SK-N-MC (cell line): Measurements from ENCODE around the gene SLC38A10.

ENCODE experiments used
- DNase-seq: peaks from one replicate; pipeline ENCODE4 v3.0.0-alpha.2; 2011; ENCODE audit warnings: low read depth, low spot score
- H3K27ac ChIP-seq: fragments of 200-600 bp; sonication (generic); 2 replicates; pipeline ENCODE4 v1.5.1; 2016; ENCODE audit warnings: mixed run types
- H3K36me3 ChIP-seq: fragments of 200-600 bp; sonication (generic); 2 replicates; pipeline ENCODE4 v1.6.1; 2017; ENCODE audit warnings: antibody characterized with exemption, low read length, mixed read lengths; ENCODE audit not compliant: insufficient read depth
- H3K4me3 ChIP-seq: fragments of 200-600 bp; sonication (generic); 2 replicates; pipeline ENCODE4 v1.5.1; 2016
- H3K9ac ChIP-seq: fragments of 200-600 bp; sonication (generic); 2 replicates; pipeline ENCODE4 v1.8.0; 2017; ENCODE audit warnings: mixed run types, mixed read lengths; ENCODE audit not compliant: insufficient read length
- H3K9me3 ChIP-seq: fragments of 200-600 bp; sonication (generic); 2 replicates; pipeline ENCODE4 v1.6.1; 2017; ENCODE audit warnings: low read depth, mild to moderate bottlenecking, antibody characterized with exemption, low read length, moderate library complexity, mixed read lengths
- EZH2 ChIP-seq: fragments of 200-600 bp; sonication (generic); IDR thresholded peaks from one replicate; pipeline ENCODE4 v1.6.1; 2017; ENCODE audit warnings: antibody characterized with exemption
- FOXP2 ChIP-seq: optimal IDR thresholded peaks from 2 replicates; pipeline ENCODE3; 2011; ENCODE audit warnings: mild to moderate bottlenecking, moderate library complexity; ENCODE audit not compliant: insufficient read depth; ENCODE audit errors: extremely low read length, control extremely low read depth
- POLR2AphosphoS5 ChIP-seq: IDR thresholded peaks from 2 replicates; pipeline ENCODE4 v1.6.1; 2012; ENCODE audit warnings: mild to moderate bottlenecking, low read depth, low read length, borderline replicate concordance

The SLC38A10 gene

GRCh38 chr17:81280571-81280970 lies 14.5 kb downstream of the SLC38A10 start:
- no peak overlapping the region for H3K4me3 ChIP-seq
- no peak overlapping the region for H3K9ac ChIP-seq
- DNase-seq: no peak
- TF ChIP-seq POLR2AphosphoS5: no peak
- TF ChIP-seq FOXP2: no peak
- no peak for TF ChIP-seq EZH2
- no peaks in the 10 kb centered on the region for H3K9me3 ChIP-seq
- peaks cover 6% of the 10 kb centered on the region; the same call in 1 of the 2 replicates for H3K36me3 ChIP-seq
- no peak overlapping the region for H3K27ac ChIP-seq

GRCh38 chr17:81279278-81280275 lies 15.5 kb downstream of the SLC38A10 start:
- no peak for TF ChIP-seq POLR2AphosphoS5
- no peak for TF ChIP-seq EZH2
- TF ChIP-seq FOXP2: no peak
- H3K4me3 ChIP-seq: no peak overlapping the region
- no peak for DNase-seq
- H3K36me3 ChIP-seq: peaks cover 6% of the 10 kb centered on the region; the same call in 1 of the 2 replicates
- H3K27ac ChIP-seq: no peak overlapping the region
- no peaks in the 10 kb centered on the region for H3K9me3 ChIP-seq
- H3K9ac ChIP-seq: no peak overlapping the region

- no peak overlapping the region for H3K9ac ChIP-seq
- no peak for DNase-seq
- no peaks in the 10 kb centered on the region for H3K9me3 ChIP-seq
- no peak for TF ChIP-seq POLR2AphosphoS5
- no peak for TF ChIP-seq EZH2
- no peak for TF ChIP-seq FOXP2
- H3K27ac ChIP-seq: no peak overlapping the region
- no peak overlapping the region for H3K4me3 ChIP-seq
- H3K36me3 ChIP-seq: peaks cover 6% of the 10 kb centered on the region; the same call in 1 of the 2 replicates
Measured at GRCh38 chr17:81278831-81279230, 16.3 kb downstream of the SLC38A10 start.

- no peak overlapping the region for H3K4me3 ChIP-seq
- no peak for DNase-seq
- TF ChIP-seq FOXP2 (no peak), POLR2AphosphoS5 (no peak), EZH2 (no peak)
- no peak overlapping the region for H3K27ac ChIP-seq
- no peak overlapping the region for H3K9ac ChIP-seq
- no peaks in the 10 kb centered on the region for H3K9me3 ChIP-seq
- H3K36me3 ChIP-seq: peaks cover 13% of the 10 kb centered on the region; the same call in 1 of the 2 replicates
Measured at GRCh38 chr17:81277946-81278693, 17.0 kb downstream of the SLC38A10 start.

GRCh38 chr17:81277421-81277820 lies 17.7 kb downstream of the SLC38A10 start:
- peaks cover 18% of the 10 kb centered on the region; the same call in 1 of the 2 replicates for H3K36me3 ChIP-seq
- TF ChIP-seq FOXP2 (no peak), POLR2AphosphoS5 (no peak), EZH2 (no peak)
- no peak overlapping the region for H3K4me3 ChIP-seq
- H3K9ac ChIP-seq: no peak overlapping the region
- H3K9me3 ChIP-seq: no peaks in the 10 kb centered on the region
- no peak overlapping the region for H3K27ac ChIP-seq
- no peak for DNase-seq

- Histone ChIP-seq H3K9ac (no peak overlapping the region), H3K4me3 (no peak overlapping the region), H3K36me3 (peaks cover 17% of the 10 kb centered on the region; the same call in 1 of the 2 replicates), H3K27ac (no peak overlapping the region), H3K9me3 (no peaks in the 10 kb centered on the region)
- TF ChIP-seq FOXP2: no peak
- no peak for TF ChIP-seq EZH2
- TF ChIP-seq POLR2AphosphoS5: no peak
- DNase-seq: no peak
Measured at GRCh38 chr17:81276781-81277180, 18.3 kb downstream of the SLC38A10 start.

- no peak overlapping the region for H3K4me3 ChIP-seq
- peaks cover 21% of the 10 kb centered on the region; the same call in 1 of the 2 replicates for H3K36me3 ChIP-seq
- TF ChIP-seq EZH2 (no peak), POLR2AphosphoS5 (no peak), FOXP2 (no peak)
- H3K9ac ChIP-seq: no peak overlapping the region
- H3K9me3 ChIP-seq: no peaks in the 10 kb centered on the region
- no peak for DNase-seq
- H3K27ac ChIP-seq: no peak overlapping the region
Measured at GRCh38 chr17:81274471-81274855, 20.6 kb downstream of the SLC38A10 start.
